ENCODE results near the gene C1QTNF1.

C1QTNF1 gene, protein sequence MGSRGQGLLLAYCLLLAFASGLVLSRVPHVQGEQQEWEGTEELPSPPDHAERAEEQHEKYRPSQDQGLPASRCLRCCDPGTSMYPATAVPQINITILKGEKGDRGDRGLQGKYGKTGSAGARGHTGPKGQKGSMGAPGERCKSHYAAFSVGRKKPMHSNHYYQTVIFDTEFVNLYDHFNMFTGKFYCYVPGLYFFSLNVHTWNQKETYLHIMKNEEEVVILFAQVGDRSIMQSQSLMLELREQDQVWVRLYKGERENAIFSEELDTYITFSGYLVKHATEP

GRCh38 chr17:79023886-79024771 is at the start of gene C1QTNF1:
Gene C1QTNF1, plus strand, starts transcription at chr17:79024169. Its CDS starts 19,800 bp downstream, at chr17:79043969.
- peak in 2 of 58 donors; percentile 8 to 20 for DNase-seq

DNA sequence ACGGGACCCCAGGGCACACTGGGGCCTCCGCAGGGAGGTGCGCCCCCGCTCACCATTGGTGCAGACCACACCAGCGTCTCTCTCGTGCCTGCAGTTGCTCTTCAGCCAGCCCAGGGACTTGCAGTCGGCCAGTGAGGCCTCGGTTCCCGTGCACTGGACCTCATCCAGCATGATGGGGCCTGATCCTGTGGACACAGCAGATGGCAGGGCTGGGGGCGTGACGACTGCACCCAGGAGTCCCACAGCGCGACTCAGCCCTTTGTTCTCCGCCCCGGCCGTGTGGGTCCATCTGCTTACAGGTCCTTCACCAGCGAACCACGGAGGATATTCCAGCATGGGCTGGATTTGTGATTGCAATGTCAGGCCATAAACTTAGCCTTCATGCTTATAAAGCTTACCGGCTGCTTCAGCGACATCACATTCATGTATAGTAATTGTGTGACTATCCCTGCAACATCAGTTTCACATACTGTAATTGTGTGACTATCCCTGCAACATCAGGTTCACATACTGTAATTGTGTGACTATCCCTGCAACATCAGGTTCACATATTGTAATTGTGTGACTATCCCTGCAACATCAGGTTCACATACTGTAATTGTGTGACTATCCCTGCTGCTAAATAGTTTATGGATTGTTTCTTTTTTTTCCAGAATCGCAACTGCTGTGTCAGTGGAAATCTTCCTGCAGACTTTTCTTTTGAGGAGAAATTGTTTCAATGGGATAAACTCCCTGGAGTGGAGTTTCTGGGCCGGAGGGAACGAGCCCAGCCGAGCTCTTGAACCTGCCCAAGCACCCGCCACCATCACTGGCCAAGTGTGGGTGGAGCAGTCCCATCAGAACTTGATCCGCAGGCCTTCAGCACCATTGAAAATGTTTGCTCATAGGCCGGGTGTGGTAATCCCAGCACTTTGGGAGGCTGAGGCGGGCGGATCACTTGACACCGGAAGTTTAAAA is 49.1 kb upstream of the C1QTNF1 start:
- peak in 7 of 58 donors; percentile 24 to 46 (median 36) for DNase-seq

- DNase-seq = no peak
These were observed 46.9 kb upstream of the C1QTNF1 start for GRCh38 chr17:78976907-78977680.

DNA sequence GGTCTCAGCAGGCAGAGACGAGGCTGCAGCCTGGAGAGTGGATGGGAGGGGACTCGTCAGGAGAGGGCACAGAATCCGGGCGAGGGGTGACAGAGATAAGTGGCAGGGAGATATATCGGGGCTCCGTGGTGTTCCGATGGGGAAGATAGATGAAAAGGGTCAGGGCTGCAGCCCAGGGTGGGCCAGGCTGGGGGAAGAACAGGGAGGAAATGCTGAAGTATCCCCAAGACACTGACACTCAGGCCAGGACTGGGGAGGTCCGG is 46.4 kb upstream of the C1QTNF1 start:
- DNase-seq = no peak

GRCh38 chr17:78977997-78978973 is 45.7 kb upstream of the C1QTNF1 start:
- no peak for DNase-seq

- DNase-seq = peak in 53 of 58 donors; percentile 23 to 91 (median 68)
These were observed 44.0 kb upstream of the C1QTNF1 start, which contains the start of gene LGALS3BP for GRCh38 chr17:78979780-78980623. Gene LGALS3BP, minus strand, starts transcription at chr17:78979923. Its CDS starts 2,732 bp downstream, at chr17:78977191.

GRCh38 chr17:78980624-78980972 is 43.4 kb upstream of the C1QTNF1 start:
- no peak for DNase-seq

GRCh38 chr17:78981010-78981888 is 42.7 kb upstream of the C1QTNF1 start:
- DNase-seq = no peak

DNA sequence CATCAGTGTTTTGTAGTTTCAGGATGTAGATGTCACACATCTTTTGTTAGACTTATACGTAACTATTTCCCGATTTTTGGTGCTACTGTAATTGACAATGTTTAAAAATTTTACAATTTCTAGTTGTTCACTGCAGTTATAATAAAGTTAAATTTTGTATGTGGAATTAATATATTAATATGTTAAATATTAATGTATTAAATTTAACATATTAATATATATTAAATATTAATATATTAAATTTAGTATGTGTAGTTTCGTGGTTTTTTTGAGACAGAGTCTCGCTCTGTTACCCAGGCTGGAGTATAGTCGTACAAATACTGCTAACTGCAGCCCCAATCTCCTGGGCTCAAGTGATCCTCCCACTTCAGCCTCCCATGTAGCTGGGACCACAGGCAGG is 38.6 kb upstream of the C1QTNF1 start:
- DNase-seq = no peak

- no peak for DNase-seq
These were observed 37.8 kb upstream of the C1QTNF1 start for GRCh38 chr17:78986048-78986648.

GRCh38 chr17:78986649-78987328 is 37.2 kb upstream of the C1QTNF1 start:
- peak in 1 of 58 donors; percentile 7 for DNase-seq

DNA sequence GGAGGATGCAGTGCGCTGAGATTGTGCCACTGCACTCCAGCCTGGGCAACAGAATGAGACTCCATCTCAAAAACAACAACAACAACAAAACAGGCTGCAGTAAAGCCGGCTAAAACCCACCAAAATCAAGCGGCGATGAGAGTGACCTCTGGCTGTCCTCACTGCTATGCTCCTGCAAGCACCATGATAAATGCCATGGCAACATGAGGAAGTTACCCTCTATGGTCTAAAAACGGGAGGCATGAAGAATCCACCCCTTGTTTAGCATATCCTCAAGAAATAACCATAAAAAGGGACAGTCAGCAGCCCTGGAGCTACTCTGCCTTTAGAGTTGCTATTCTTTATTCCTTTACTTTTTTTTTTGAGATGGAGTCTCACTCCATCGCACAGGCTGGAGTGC is 35.8 kb upstream of the C1QTNF1 start:
- no peak for DNase-seq

DNA sequence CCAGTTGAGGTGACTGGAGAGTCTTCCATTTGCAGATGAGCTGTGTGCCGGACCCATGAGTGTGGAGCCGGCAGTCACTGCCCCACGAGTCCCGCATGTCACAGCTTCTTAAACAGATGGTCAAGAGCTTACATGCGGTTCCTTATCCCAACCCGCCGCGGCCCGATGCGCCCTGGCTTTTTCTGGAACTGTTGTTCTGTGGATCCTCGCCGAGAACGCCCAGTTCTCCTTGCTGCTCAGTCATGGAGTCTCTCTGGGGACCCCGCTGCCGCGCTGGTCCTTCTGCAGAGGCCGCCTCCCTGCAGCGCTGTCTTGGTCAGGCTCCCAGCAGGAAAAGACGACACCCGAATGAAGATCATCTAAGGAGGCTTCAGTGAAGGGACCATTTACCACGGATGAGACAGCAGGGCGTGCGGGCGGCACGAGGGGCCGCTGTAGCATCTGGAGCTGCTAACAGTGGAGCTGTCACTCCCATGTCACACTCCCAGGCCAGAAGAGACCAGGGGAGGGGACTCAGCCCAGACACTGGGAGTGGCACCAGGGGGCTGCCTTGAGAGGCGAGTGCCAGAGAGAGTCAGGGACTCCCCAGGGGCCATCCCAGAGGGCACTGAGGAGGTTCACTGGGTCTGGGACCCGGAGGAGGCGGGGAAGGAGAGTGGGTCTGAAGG is 33.5 kb upstream of the C1QTNF1 start:
- no peak for DNase-seq

GRCh38 chr17:78991017-78991738 is 32.8 kb upstream of the C1QTNF1 start:
- DNase-seq = no peak

DNA sequence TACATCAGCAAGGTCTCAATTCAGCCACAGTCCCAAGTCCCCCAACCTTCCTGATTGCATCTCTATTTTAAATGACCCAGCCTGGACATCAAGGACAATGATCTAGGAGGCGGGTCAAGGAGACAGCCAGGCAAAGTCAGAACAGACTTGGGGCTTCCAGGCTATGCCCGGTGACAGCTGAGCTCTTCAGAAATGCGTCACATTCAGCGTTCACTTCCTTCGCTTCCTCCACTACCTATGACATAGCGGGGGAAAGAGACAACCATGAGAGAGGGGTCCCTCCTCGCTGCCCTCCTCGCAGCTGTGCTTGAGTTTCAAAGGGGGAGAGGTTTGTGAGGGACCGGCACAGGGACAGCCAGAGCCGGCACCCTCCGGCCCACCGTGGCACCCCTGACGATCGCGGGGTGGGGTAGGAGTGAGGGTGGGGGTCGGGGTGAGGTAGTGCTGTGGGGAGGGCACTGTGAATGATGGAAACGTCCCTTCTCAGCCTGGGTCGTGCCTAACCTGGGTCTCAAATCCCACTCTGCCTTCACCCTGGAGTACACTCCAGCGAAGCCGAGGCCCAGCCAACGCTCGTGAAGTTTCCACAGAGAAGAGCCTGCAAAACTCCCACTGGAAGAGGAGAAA is 31.9 kb upstream of the C1QTNF1 start:
- DNase-seq = no peak

All from anterior cingulate cortex (tissue), 58 donors.